ENCODE data around the gene HS3ST2. TPM values are rescaled to one million over a fixed set of nuclear protein-coding genes. Genes with fewer than 3 reads are reported as not detected.

HS3ST2 gene
- total RNA-seq, 1 donor from 2014 or later = 11.8 TPM

DNA sequence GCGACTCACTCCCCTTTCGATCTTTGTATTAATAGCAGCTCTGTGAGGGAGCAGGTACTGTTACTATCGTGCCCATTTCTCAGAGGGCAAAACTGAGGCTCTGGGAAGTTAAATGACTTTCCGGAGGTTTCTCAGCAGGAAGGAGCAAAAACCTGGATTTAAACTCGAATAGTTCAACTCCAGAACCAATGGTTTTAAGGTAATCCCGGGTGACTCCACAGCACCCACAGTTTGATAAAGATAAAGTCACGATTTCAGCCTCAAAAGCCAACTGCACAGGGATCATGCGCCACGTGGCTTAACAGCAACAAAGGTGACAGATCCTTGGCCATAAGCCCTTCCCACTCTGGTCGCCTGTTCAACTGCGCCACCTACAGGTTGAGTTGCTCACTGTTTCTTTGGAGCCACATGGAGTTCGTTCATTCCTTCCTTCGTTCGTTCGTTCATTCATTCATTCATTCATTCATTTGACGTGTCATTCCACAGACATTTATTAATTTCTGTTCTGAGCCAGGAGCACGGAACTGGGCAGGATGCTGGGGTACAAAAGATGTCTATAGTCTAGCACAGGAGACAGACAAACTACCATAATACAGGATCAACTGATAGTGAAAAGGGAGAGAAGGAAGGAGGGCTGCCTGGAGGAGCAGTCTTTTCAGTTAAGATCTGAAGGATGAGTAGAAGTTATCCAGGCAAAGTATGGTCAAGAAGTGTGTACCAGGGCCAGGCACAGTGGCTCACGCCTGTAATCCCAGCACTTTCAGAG lies 134.8 kb downstream of the HS3ST2 start:
- intact Hi-C loops (cut with DNase I) = no loop called here
- H3K9me3 ChIP-seq = no peaks in the 10 kb centered on the region
- no peak overlapping the region for H3K27ac ChIP-seq
- peaks cover 9% of the 10 kb centered on the region for H3K4me1 ChIP-seq
- no peak for DNase-seq (ENCODE audit: extremely low spot score in 2 of 2)
- peak overlapping the region in 1 of 2 donors; percentile 18 for H3K4me3 ChIP-seq
- no peaks in the 10 kb centered on the region for H3K36me3 ChIP-seq
- H3K27me3 ChIP-seq = no peaks in the 10 kb centered on the region
- TF ChIP-seq POLR2AphosphoS5 (IDR thresholded peaks at IDR 0.05; ENCODE audit: insufficient read depth in 1 of 2, low read depth in 1 of 2) (no peak), POLR2A (IDR thresholded peaks at IDR 0.05) (no peak)
- TF ChIP-seq, protein P1, sequence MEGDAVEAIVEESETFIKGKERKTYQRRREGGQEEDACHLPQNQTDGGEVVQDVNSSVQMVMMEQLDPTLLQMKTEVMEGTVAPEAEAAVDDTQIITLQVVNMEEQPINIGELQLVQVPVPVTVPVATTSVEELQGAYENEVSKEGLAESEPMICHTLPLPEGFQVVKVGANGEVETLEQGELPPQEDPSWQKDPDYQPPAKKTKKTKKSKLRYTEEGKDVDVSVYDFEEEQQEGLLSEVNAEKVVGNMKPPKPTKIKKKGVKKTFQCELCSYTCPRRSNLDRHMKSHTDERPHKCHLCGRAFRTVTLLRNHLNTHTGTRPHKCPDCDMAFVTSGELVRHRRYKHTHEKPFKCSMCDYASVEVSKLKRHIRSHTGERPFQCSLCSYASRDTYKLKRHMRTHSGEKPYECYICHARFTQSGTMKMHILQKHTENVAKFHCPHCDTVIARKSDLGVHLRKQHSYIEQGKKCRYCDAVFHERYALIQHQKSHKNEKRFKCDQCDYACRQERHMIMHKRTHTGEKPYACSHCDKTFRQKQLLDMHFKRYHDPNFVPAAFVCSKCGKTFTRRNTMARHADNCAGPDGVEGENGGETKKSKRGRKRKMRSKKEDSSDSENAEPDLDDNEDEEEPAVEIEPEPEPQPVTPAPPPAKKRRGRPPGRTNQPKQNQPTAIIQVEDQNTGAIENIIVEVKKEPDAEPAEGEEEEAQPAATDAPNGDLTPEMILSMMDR (IDR thresholded peaks at IDR 0.05) = peak; percentile 49 to 63 (median 59)

DNA sequence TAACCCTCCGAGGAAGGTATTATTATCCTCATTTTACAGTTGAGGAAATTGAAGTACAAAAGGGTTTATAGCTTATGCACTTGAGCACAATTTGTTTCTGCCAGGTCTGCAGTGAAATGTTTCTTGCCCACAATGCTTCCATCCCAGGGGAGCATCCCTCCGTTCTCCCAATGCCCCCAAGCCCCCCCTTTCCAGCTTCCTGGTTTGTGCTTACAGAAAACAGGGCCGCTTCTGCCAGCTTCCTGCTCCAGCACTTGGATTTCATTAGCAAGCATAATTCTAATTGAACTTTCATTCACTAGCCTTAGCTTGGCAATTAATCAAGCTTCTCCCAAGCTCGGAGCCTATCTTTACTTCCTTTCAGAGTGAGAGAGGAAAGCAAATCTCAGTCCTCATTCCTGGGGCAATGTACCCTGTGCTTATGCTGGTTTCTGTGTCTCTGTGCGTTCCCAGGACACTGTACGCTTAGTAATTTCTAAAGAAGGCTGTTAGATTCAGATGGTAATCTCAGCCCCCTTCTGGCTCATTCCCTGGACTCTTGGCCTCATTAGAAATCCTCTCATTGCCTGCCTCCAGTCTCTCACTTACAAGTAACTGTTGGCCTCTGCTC lies 141.6 kb downstream of the HS3ST2 start:
- intact Hi-C loops (cut with DNase I) = no loop called here
- Histone ChIP-seq H3K27me3 (no peaks in the 10 kb centered on the region), H3K27ac (no peak overlapping the region), H3K9me3 (no peaks in the 10 kb centered on the region), H3K36me3 (no peaks in the 10 kb centered on the region), H3K4me1 (no peaks in the 10 kb centered on the region), H3K4me3 (no peak overlapping the region)
- TF ChIP-seq POLR2AphosphoS5 (IDR thresholded peaks at IDR 0.05; ENCODE audit: insufficient read depth in 1 of 2, low read depth in 1 of 2) (no peak), POLR2A (IDR thresholded peaks at IDR 0.05) (no peak)
- TF ChIP-seq, protein P1 (IDR thresholded peaks at IDR 0.05) = no peak
- DNase-seq (ENCODE audit: extremely low spot score in 2 of 2) = no peak

DNA sequence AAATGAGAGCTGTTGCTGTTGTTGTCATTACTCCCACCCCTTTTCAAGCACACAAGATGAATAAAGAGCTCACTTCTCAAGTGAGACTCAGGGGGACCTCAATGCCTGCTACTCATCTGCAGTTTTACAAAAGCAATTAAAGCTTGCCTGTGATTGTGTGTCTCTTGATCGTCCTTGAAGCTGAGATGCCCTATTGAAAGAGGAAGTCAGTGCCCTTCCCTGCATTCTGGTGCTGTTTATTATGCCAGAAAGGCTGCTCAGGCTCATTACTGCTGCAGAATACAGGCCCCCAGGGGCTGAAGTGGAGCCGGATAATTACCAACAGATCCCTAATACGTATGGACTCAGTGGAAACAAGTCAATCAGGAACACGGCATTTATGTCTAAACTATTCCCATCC lies 147.2 kb downstream of the HS3ST2 start:
- no peaks in the 10 kb centered on the region for H3K27me3 ChIP-seq
- intact Hi-C loops (cut with DNase I) = no loop called here
- DNase-seq (ENCODE audit: extremely low spot score in 2 of 2) = peak in 1 of 2 donors; percentile 18
- no peaks in the 10 kb centered on the region for H3K4me1 ChIP-seq
- H3K9me3 ChIP-seq = no peaks in the 10 kb centered on the region
- TF ChIP-seq POLR2AphosphoS5 (IDR thresholded peaks at IDR 0.05; ENCODE audit: insufficient read depth in 1 of 2, low read depth in 1 of 2) (no peak), POLR2A (IDR thresholded peaks at IDR 0.05) (no peak)
- TF ChIP-seq, protein P1 (IDR thresholded peaks at IDR 0.05) = no peak
- no peaks in the 10 kb centered on the region for H3K36me3 ChIP-seq
- H3K27ac ChIP-seq = no peak overlapping the region
- H3K4me3 ChIP-seq = no peak overlapping the region

DNA sequence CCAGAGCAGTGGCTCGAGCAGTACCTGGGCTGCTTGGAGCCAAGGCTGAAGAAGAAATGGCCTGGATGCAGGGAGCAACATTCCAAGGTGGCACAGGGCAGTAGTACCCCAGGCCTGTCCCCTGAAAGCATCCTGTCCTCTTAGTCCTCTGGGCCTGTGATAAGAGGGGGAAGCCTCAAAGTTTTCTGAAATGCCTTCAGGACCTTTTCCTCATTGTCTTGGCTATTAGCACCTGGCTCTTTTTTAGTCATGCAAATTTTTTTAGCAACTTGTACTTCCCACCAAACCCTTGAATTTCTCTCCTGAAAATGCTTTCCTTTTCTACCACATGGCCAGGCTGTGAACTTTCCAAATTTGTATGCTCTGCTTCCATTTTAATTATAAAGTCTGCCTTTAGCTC lies 148.9 kb downstream of the HS3ST2 start:
- H3K9me3 ChIP-seq = no peaks in the 10 kb centered on the region
- intact Hi-C loops (cut with DNase I) = no loop called here
- H3K4me3 ChIP-seq = no peak overlapping the region
- no peak overlapping the region for H3K27ac ChIP-seq
- TF ChIP-seq POLR2AphosphoS5 (IDR thresholded peaks at IDR 0.05; ENCODE audit: insufficient read depth in 1 of 2, low read depth in 1 of 2) = no peak
- TF ChIP-seq, protein P1 (IDR thresholded peaks at IDR 0.05) = no peak
- TF ChIP-seq POLR2A (IDR thresholded peaks at IDR 0.05) = no peak
- no peaks in the 10 kb centered on the region for H3K27me3 ChIP-seq
- DNase-seq (ENCODE audit: extremely low spot score in 2 of 2) = peak in 1 of 2 donors; percentile 31
- H3K4me1 ChIP-seq = no peaks in the 10 kb centered on the region
- no peaks in the 10 kb centered on the region for H3K36me3 ChIP-seq

Data from vagina (tissue), 2 donors.